ENCODE data around the gene RAB22A.

- TF ChIP-seq MAX (IDR thresholded peaks at IDR 0.05; ENCODE audit: low read depth, low read length) = no peak
- no peak for TF ChIP-seq CTCF (IDR thresholded peaks at IDR 0.05; ENCODE audit: low read depth, low read length)
Measured at GRCh38 chr20:58362206-58362516, 52.6 kb downstream of the RAB22A start.
